HepG2 (cell line): ENCODE measurements around the gene PHKG1. TPM values are rescaled to one million over a fixed set of nuclear protein-coding genes. Genes with fewer than 3 reads are reported as not detected.

ENCODE experiments used
- CREM ChIP-seq, 2 experiments: sonication (generic) in 1 of 2; formaldehyde crosslinking in 1 of 2; IDR thresholded peaks; 2 replicates each; pipeline versions ENCODE4 v1.4.0 to v1.6.1; 2016 to 2020; ENCODE audit warnings: antibody characterized with exemption in 1 of 2, mild to moderate bottlenecking in 1 of 2, missing genetic modification reagents in 1 of 2
- ELF3 ChIP-seq: IDR thresholded peaks from 2 replicates; pipeline ENCODE4 v1.6.1; 2016; ENCODE audit warnings: missing genetic modification reagents, missing compliant biosample characterization
- GPN1 ChIP-seq: sonication (generic); formaldehyde crosslinking; IDR thresholded peaks from 2 replicates; pipeline ENCODE4 v1.5.1; 2020; ENCODE audit warnings: missing genetic modification reagents, borderline replicate concordance
- MXD4 ChIP-seq: IDR thresholded peaks from 2 replicates; pipeline ENCODE4 v1.6.1; 2016; ENCODE audit warnings: mild to moderate bottlenecking, missing biosample characterization, missing genetic modification reagents
- NR2F6 ChIP-seq, 2 experiments: IDR thresholded peaks; 2 replicates each; pipeline ENCODE4 v1.6.1; 2016; ENCODE audit warnings: antibody characterized with exemption in 1 of 2, mild to moderate bottlenecking in 1 of 2
- POLR2G ChIP-seq: fragments of 200-400 bp; formaldehyde crosslinking; IDR thresholded peaks from 2 replicates; pipeline ENCODE4 v1.6.1; 2018; ENCODE audit warnings: mild to moderate bottlenecking, low read depth, low read length, moderate library complexity
- SNAI1 ChIP-seq: sonication (generic); formaldehyde crosslinking; IDR thresholded peaks from 2 replicates; pipeline ENCODE4 v1.5.0; 2020; ENCODE audit warnings: mild to moderate bottlenecking, missing genetic modification reagents, borderline replicate concordance
- TAF1 ChIP-seq: sonication (generic); formaldehyde crosslinking; IDR thresholded peaks from 2 replicates; pipeline ENCODE4 v1.4.0; 2020; ENCODE audit warnings: missing genetic modification reagents
- ZNF225 ChIP-seq: sonication (generic); formaldehyde crosslinking; IDR thresholded peaks from 2 replicates; pipeline ENCODE4 v1.4.0; 2020; ENCODE audit warnings: mild to moderate bottlenecking, missing genetic modification reagents
- ZNF34 ChIP-seq: sonication (generic); formaldehyde crosslinking; IDR thresholded peaks from 2 replicates; pipeline ENCODE4 v1.4.0; 2020; ENCODE audit warnings: mild to moderate bottlenecking, missing genetic modification reagents, borderline replicate concordance
- ZNF557 ChIP-seq: sonication (generic); formaldehyde crosslinking; IDR thresholded peaks from 2 replicates; pipeline ENCODE4 v1.4.0; 2020; ENCODE audit warnings: missing genetic modification reagents
- ZNF564 ChIP-seq: sonication (generic); formaldehyde crosslinking; IDR thresholded peaks from 2 replicates; pipeline ENCODE4 v1.8.1; 2023; ENCODE audit warnings: mild to moderate bottlenecking, missing genetic modification reagents
- ZNF614 ChIP-seq: IDR thresholded peaks from 2 replicates; pipeline ENCODE4 v1.6.1; 2018; ENCODE audit warnings: missing biosample characterization, missing genetic modification reagents, inconsistent platforms, borderline replicate concordance
- ZNF790 ChIP-seq: sonication (generic); formaldehyde crosslinking; IDR thresholded peaks from 2 replicates; pipeline ENCODE4 v1.8.0; 2022; ENCODE audit warnings: missing genetic modification reagents, mild to moderate bottlenecking, borderline replicate concordance
- ZSCAN30 ChIP-seq: sonication (generic); formaldehyde crosslinking; IDR thresholded peaks from 2 replicates; pipeline ENCODE4 v1.5.0; 2020; ENCODE audit warnings: mild to moderate bottlenecking, missing genetic modification reagents
- polyA plus RNA-seq, 8 experiments: library from polyadenylated mRNA; depleted of rRNA in 3 of 8; stranded (reverse) in 7 of 8; unstranded in 1 of 8; fragments of >200 nt; fragmentation: Illumina TruSeq in 4 of 8; extraction: Trizol in 4 of 8; gene quantifications; 2 replicates each; pipeline versions ENCODE4 v1.2.1 to v1.2.3, GENCODE V29; 2011 to 2016; ENCODE audit warnings: low read depth in 4 of 8, missing spikeins in 1 of 8, mixed read lengths in 1 of 8; ENCODE audit not compliant: insufficient read depth in 1 of 8
- total RNA-seq, 5 experiments: library from RNA; depleted of rRNA; stranded (reverse); fragments of >200 nt; fragmentation: Illumina TruSeq; extraction: Trizol; gene quantifications; 2 replicates each; pipeline ENCODE4 v1.2.3, GENCODE V29; 2016; ENCODE audit warnings: low read depth in 1 of 5
- TF ChIP-seq, protein P1 (sequence below): sonication (generic); formaldehyde crosslinking; IDR thresholded peaks from 2 replicates; pipeline ENCODE4 v1.5.0; 2020; ENCODE audit warnings: mild to moderate bottlenecking, missing genetic modification reagents
- TF ChIP-seq, protein P2 (sequence below): sonication (generic); formaldehyde crosslinking; IDR thresholded peaks from 2 replicates; pipeline ENCODE4 v1.4.0; 2020; ENCODE audit warnings: mild to moderate bottlenecking, missing genetic modification reagents, borderline replicate concordance
- TF ChIP-seq, protein P3 (sequence below): sonication (generic); formaldehyde crosslinking; IDR thresholded peaks from 2 replicates; pipeline ENCODE4 v1.5.1; 2020; ENCODE audit warnings: missing genetic modification reagents, mild to moderate bottlenecking, borderline replicate concordance
- TF ChIP-seq, protein P4 (sequence below): sonication (generic); formaldehyde crosslinking; IDR thresholded peaks from 2 replicates; pipeline ENCODE4 v1.8.1; 2023; ENCODE audit warnings: mild to moderate bottlenecking, missing genetic modification reagents, borderline replicate concordance
- TF ChIP-seq, protein P5 (sequence below): sonication (generic); formaldehyde crosslinking; IDR thresholded peaks from 2 replicates; pipeline ENCODE4 v1.4.0; 2020; ENCODE audit warnings: mild to moderate bottlenecking, missing genetic modification reagents

PHKG1 gene
- total and polyA plus RNA-seq, 2 of the 13 experiments (the other 11 are each of a cell fraction or from before 2014, with no cell fraction given) = 0.44 to 0.71 TPM

DNA sequence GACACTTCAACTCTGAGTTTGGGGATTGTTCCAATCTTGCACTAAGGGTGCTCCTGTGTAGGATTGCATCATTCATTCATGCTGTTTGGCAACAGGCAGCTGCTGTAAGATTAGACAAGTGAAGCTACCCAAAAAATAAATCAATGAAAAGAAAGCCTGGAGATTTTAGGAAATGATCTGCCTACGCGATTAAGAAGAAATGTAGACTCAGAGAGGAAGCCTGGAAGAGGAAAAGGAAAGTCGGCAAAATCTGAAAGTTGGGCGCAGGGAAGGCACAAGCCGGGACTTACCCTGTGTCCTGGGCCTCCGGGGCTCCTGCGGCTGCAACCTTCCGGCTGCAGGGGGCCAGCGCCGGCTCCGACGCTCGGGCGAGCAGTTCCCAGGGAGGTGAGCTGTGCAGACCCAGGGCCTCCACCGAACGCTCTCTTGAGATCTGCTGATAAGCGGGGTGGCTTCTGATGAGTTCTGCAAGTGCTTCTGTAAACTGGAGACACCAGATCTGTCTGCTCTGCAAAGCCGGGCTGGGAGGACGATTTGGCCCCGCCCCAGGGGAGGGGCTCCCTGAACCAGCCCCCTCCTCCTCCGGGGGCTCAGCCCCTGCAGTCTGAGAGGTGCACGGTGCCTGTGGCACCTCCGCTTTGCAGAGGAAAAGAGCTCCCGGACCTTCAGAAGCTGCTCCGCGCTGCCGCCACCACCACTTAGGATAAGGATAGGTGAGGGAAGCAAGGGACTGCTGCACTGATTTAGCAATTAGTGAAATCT is 58.9 kb downstream of the PHKG1 start (continued):
- TF ChIP-seq, protein P1, sequence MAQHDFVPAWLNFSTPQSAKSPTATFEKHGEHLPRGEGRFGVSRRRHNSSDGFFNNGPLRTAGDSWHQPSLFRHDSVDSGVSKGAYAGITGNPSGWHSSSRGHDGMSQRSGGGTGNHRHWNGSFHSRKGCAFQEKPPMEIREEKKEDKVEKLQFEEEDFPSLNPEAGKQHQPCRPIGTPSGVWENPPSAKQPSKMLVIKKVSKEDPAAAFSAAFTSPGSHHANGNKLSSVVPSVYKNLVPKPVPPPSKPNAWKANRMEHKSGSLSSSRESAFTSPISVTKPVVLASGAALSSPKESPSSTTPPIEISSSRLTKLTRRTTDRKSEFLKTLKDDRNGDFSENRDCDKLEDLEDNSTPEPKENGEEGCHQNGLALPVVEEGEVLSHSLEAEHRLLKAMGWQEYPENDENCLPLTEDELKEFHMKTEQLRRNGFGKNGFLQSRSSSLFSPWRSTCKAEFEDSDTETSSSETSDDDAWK (CRISPR knock-in tag) = no peak
- TF ChIP-seq CREM (IDR thresholded peaks at IDR 0.05) (peak; percentile 9; the same call in 1 of the 2 replicates), CREM (CRISPR knock-in tag; IDR thresholded peaks at IDR 0.05) (no peak), ZNF225 (CRISPR knock-in tag) (no peak), ZSCAN30 (no peak), TAF1 (CRISPR knock-in tag) (peak; percentile 89), SNAI1 (CRISPR knock-in tag) (0 out of 2 replicates have a peak, but pooled peaks have one; percentile 46), GPN1 (CRISPR knock-in tag) (no peak), ELF3 (peak; percentile 33; the same call in 1 of the 2 replicates), POLR2G (peak; percentile 91), ZNF34 (CRISPR knock-in tag) (no peak), NR2F6 (IDR thresholded peaks at IDR 0.05) (0 out of 2 replicates have a peak, but pooled peaks have one; percentile 6), NR2F6 (CRISPR knock-in tag; IDR thresholded peaks at IDR 0.05) (peak; percentile 15; the same call in 1 of the 2 replicates), ZNF614 (CRISPR knock-in tag) (0 out of 2 replicates have a peak, but pooled peaks have one; percentile 37), ZNF564 (no peak; the same call in 1 of the 2 replicates), ZNF557 (CRISPR knock-in tag) (no peak), ZNF790 (CRISPR knock-in tag) (no peak), MXD4 (peak; percentile 62; the same call in 1 of the 2 replicates)
- TF ChIP-seq, protein P2, sequence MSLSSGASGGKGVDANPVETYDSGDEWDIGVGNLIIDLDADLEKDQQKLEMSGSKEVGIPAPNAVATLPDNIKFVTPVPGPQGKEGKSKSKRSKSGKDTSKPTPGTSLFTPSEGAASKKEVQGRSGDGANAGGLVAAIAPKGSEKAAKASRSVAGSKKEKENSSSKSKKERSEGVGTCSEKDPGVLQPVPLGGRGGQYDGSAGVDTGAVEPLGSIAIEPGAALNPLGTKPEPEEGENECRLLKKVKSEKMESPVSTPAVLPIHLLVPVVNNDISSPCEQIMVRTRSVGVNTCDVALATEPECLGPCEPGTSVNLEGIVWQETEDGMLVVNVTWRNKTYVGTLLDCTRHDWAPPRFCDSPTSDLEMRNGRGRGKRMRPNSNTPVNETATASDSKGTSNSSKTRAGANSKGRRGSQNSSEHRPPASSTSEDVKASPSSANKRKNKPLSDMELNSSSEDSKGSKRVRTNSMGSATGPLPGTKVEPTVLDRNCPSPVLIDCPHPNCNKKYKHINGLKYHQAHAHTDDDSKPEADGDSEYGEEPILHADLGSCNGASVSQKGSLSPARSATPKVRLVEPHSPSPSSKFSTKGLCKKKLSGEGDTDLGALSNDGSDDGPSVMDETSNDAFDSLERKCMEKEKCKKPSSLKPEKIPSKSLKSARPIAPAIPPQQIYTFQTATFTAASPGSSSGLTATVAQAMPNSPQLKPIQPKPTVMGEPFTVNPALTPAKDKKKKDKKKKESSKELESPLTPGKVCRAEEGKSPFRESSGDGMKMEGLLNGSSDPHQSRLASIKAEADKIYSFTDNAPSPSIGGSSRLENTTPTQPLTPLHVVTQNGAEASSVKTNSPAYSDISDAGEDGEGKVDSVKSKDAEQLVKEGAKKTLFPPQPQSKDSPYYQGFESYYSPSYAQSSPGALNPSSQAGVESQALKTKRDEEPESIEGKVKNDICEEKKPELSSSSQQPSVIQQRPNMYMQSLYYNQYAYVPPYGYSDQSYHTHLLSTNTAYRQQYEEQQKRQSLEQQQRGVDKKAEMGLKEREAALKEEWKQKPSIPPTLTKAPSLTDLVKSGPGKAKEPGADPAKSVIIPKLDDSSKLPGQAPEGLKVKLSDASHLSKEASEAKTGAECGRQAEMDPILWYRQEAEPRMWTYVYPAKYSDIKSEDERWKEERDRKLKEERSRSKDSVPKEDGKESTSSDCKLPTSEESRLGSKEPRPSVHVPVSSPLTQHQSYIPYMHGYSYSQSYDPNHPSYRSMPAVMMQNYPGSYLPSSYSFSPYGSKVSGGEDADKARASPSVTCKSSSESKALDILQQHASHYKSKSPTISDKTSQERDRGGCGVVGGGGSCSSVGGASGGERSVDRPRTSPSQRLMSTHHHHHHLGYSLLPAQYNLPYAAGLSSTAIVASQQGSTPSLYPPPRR (CRISPR knock-in tag) = no peak; the same call in 1 of the 2 replicates
- TF ChIP-seq, protein P3, sequence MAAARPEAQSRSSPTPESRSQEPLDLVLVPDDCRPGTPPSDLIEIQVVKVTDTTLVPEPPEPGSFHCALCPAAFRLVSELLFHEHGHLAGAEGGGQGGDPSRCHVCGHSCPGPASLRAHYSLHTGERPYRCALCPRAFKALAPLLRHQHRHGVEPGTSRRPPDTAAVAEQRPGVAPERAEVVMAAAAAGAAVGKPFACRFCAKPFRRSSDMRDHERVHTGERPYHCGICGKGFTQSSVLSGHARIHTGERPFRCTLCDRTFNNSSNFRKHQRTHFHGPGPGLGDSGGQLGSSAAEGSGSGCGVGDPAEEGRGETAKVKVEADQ (CRISPR knock-in tag) = no peak
- TF ChIP-seq, protein P4, sequence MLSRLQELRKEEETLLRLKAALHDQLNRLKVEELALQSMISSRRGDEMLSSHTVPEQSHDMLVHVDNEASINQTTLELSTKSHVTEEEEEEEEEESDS = no peak
- TF ChIP-seq, protein P5, sequence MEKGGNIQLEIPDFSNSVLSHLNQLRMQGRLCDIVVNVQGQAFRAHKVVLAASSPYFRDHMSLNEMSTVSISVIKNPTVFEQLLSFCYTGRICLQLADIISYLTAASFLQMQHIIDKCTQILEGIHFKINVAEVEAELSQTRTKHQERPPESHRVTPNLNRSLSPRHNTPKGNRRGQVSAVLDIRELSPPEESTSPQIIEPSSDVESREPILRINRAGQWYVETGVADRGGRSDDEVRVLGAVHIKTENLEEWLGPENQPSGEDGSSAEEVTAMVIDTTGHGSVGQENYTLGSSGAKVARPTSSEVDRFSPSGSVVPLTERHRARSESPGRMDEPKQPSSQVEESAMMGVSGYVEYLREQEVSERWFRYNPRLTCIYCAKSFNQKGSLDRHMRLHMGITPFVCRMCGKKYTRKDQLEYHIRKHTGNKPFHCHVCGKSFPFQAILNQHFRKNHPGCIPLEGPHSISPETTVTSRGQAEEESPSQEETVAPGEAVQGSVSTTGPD (CRISPR knock-in tag) = peak; percentile 29; the same call in 1 of the 2 replicates
